Fibroblast of lung (primary cell): ENCODE data around the gene SLIT3. TPM values are rescaled to one million over a fixed set of nuclear protein-coding genes. Genes with fewer than 3 reads are reported as not detected.

Experiments
- DNase-seq, 2 donors: peaks; one replicate each; pipeline versions ENCODE4 v3.0.0 to v3.0.0-alpha.2; 2010; ENCODE audit warnings: low read depth in 2 of 2
- H2AFZ ChIP-seq: 2 replicates; pipeline ENCODE4 v1.5.1; 2012; ENCODE audit warnings: low read length, control low read depth, inconsistent platforms
- H3K27ac ChIP-seq: 2 replicates; pipeline ENCODE4 v1.5.1; 2011; ENCODE audit warnings: low read length, control low read depth; ENCODE audit not compliant: insufficient read depth
- H3K27me3 ChIP-seq: 2 replicates; pipeline ENCODE4 v1.5.1; 2011; ENCODE audit warnings: mild to moderate bottlenecking, low read length; ENCODE audit not compliant: control insufficient read depth, insufficient read depth
- H3K36me3 ChIP-seq: 2 replicates; pipeline ENCODE4 v1.5.1; 2011; ENCODE audit warnings: low read length; ENCODE audit not compliant: control insufficient read depth, insufficient read depth
- H3K4me1 ChIP-seq: 2 replicates; pipeline ENCODE4 v1.5.1; 2011; ENCODE audit warnings: low read length; ENCODE audit not compliant: control insufficient read depth, insufficient read depth; ENCODE audit errors: extremely low read depth
- H3K4me2 ChIP-seq: 2 replicates; pipeline ENCODE4 v1.5.1; 2011; ENCODE audit warnings: low read length, control low read depth; ENCODE audit not compliant: insufficient read depth; ENCODE audit errors: extremely low read depth
- H3K4me3 ChIP-seq, 4 experiments: fragments of 200-600 bp in 1 of 4; sonication (generic) in 1 of 4; replicated peaks in 1 of 4; 2 replicates each; pipeline ENCODE4 v1.5.1; 2011 to 2016; ENCODE audit warnings: low read length in 4 of 4, low read depth in 3 of 4, mild to moderate bottlenecking in 3 of 4, control low read depth in 2 of 4, inconsistent platforms in 1 of 4, mixed read lengths in 1 of 4; ENCODE audit not compliant: insufficient read depth in 1 of 4; ENCODE audit errors: control extremely low read depth in 1 of 4
- H3K79me2 ChIP-seq: 2 replicates; pipeline ENCODE4 v1.5.1; 2012; ENCODE audit warnings: mild to moderate bottlenecking, low read length, inconsistent platforms; ENCODE audit not compliant: control insufficient read depth, insufficient read depth
- H3K9ac ChIP-seq: 2 replicates; pipeline ENCODE4 v1.5.1; 2011; ENCODE audit warnings: mild to moderate bottlenecking, low read length, control low read depth; ENCODE audit not compliant: insufficient read depth
- H3K9me3 ChIP-seq: 2 replicates; pipeline ENCODE4 v1.5.1; 2012; ENCODE audit warnings: low read depth, low read length; ENCODE audit not compliant: control insufficient read depth, insufficient read depth
- H4K20me1 ChIP-seq: 2 replicates; pipeline ENCODE4 v1.5.1; 2011; ENCODE audit warnings: low read length; ENCODE audit not compliant: control insufficient read depth, insufficient read depth; ENCODE audit errors: extremely low read depth
- CTCF ChIP-seq, 2 donors: IDR thresholded peaks in 1 of 2; conservative IDR thresholded peaks in 1 of 2; 1 replicate in 1 of 2; 2 replicates in 1 of 2; pipeline ENCODE4 v1.5.1; 2011 to 2012; ENCODE audit warnings: low read length in 2 of 2, control low read depth in 1 of 2, inconsistent platforms in 1 of 2, low read depth in 1 of 2, mild to moderate bottlenecking in 1 of 2
- EZH2 ChIP-seq: IDR thresholded peaks from 2 replicates; pipeline ENCODE4 v1.5.1; 2012; ENCODE audit warnings: low read length, control low read depth, mild to moderate bottlenecking; ENCODE audit errors: missing control alignments
- polyA plus RNA-seq, 2 donors: library from polyadenylated mRNA; depleted of rRNA in 1 of 2; stranded (reverse) in 1 of 2; unstranded in 1 of 2; fragments of >200 nt; gene quantifications; 2 replicates each; pipeline ENCODE4 v1.2.1, GENCODE V29; 2011 to 2012; ENCODE audit warnings: missing spikeins in 1 of 2
- total RNA-seq: library from RNA; depleted of rRNA; stranded (reverse); fragments of >200 nt; gene quantifications from 2 replicates; pipeline ENCODE4 v1.2.1, GENCODE V29; 2014

Gene SLIT3
- total and polyA plus RNA-seq, 2 donors (not counting 1 experiment from before 2014, with no cell fraction given), result 1.6 to 4.6 TPM

GRCh38 chr5:169280286-169280685, 20.7 kb downstream of the SLIT3 start:
- no peak overlapping the region for H3K4me3 ChIP-seq
- TF ChIP-seq EZH2 (no peak), CTCF (conservative IDR thresholded peaks at IDR 0.05 in 1 of 2, IDR thresholded peaks at IDR 0.05 in 1 of 2; ENCODE audit: low read depth in 1 of 2, low read length in 2 of 2) (no peak)
- no peaks in the 10 kb centered on the region for H3K36me3 ChIP-seq
- no peaks in the 10 kb centered on the region for H3K4me1 ChIP-seq
- no peak overlapping the region for H3K9ac ChIP-seq
- no peaks in the 10 kb centered on the region for H3K27me3 ChIP-seq
- no peak overlapping the region for H3K4me2 ChIP-seq
- H3K9me3 ChIP-seq, result no peaks in the 10 kb centered on the region
- no peaks in the 10 kb centered on the region for H3K79me2 ChIP-seq
- no peak overlapping the region for H3K27ac ChIP-seq
- peak in 1 of 2 donors; percentile 22 for DNase-seq
- H4K20me1 ChIP-seq, result no peaks in the 10 kb centered on the region
- no peak overlapping the region for H2AFZ ChIP-seq

GRCh38 chr5:169279125-169279524, 21.8 kb downstream of the SLIT3 start:
- H2AFZ ChIP-seq, result no peak overlapping the region
- H3K36me3 ChIP-seq, result no peaks in the 10 kb centered on the region
- H3K9ac ChIP-seq, result no peak overlapping the region
- no peak overlapping the region for H3K4me2 ChIP-seq
- no peaks in the 10 kb centered on the region for H3K9me3 ChIP-seq
- no peaks in the 10 kb centered on the region for H4K20me1 ChIP-seq
- no peaks in the 10 kb centered on the region for H3K4me1 ChIP-seq
- no peak for TF ChIP-seq CTCF (conservative IDR thresholded peaks at IDR 0.05 in 1 of 2, IDR thresholded peaks at IDR 0.05 in 1 of 2; ENCODE audit: low read depth in 1 of 2, low read length in 2 of 2)
- no peak for TF ChIP-seq EZH2
- DNase-seq, result no peak
- H3K79me2 ChIP-seq, result no peaks in the 10 kb centered on the region
- H3K27ac ChIP-seq, result no peak overlapping the region
- no peak overlapping the region for H3K4me3 ChIP-seq
- H3K27me3 ChIP-seq, result no peaks in the 10 kb centered on the region

- H3K79me2 ChIP-seq, result no peaks in the 10 kb centered on the region
- H3K27me3 ChIP-seq, result no peaks in the 10 kb centered on the region
- H3K9ac ChIP-seq, result no peak overlapping the region
- no peaks in the 10 kb centered on the region for H3K36me3 ChIP-seq
- H3K4me3 ChIP-seq, result no peak overlapping the region
- no peak for TF ChIP-seq CTCF (conservative IDR thresholded peaks at IDR 0.05 in 1 of 2, IDR thresholded peaks at IDR 0.05 in 1 of 2; ENCODE audit: low read depth in 1 of 2, low read length in 2 of 2)
- TF ChIP-seq EZH2, result no peak
- no peaks in the 10 kb centered on the region for H4K20me1 ChIP-seq
- H3K4me2 ChIP-seq, result no peak overlapping the region
- H3K27ac ChIP-seq, result no peak overlapping the region
- H3K4me1 ChIP-seq, result no peaks in the 10 kb centered on the region
- DNase-seq, result no peak
- H3K9me3 ChIP-seq, result no peaks in the 10 kb centered on the region
- no peak overlapping the region for H2AFZ ChIP-seq
These were observed 27.1 kb downstream of the SLIT3 start for GRCh38 chr5:169273881-169274280.
